ENCODE results near the gene RARRES2.

DNA sequence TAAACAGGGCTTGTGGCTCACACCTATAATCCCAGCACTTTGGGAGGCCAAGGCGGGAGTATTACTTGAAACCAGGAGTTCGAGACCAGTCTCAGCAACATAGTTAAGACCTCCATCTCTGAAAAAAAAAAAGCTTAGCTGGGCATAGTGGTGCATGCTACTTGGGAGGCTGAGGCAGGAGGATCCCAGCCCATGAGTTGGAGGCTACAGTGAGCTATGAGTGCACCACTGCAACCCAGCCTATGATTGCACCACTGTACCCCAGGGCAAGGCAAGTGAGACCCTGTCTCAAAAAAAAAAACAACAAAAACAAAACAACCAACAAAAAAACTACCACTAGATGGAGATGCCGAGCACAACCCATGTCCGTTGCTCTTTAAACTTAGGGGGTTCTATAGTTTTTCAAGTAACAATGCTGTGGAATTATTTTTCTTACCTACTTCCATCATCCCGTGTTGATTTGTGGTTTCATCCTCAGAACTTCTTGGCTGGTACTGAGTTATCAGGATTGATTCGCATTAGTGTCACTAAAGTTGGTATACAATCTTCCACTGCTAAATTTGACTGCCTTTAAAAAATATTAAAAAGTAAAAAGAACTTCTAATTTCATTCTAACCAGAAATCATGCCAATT, 15.0 kb upstream of the RARRES2 start:
- TF ChIP-seq, protein P1, sequence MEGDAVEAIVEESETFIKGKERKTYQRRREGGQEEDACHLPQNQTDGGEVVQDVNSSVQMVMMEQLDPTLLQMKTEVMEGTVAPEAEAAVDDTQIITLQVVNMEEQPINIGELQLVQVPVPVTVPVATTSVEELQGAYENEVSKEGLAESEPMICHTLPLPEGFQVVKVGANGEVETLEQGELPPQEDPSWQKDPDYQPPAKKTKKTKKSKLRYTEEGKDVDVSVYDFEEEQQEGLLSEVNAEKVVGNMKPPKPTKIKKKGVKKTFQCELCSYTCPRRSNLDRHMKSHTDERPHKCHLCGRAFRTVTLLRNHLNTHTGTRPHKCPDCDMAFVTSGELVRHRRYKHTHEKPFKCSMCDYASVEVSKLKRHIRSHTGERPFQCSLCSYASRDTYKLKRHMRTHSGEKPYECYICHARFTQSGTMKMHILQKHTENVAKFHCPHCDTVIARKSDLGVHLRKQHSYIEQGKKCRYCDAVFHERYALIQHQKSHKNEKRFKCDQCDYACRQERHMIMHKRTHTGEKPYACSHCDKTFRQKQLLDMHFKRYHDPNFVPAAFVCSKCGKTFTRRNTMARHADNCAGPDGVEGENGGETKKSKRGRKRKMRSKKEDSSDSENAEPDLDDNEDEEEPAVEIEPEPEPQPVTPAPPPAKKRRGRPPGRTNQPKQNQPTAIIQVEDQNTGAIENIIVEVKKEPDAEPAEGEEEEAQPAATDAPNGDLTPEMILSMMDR (IDR thresholded peaks at IDR 0.05): peak in 4 of 6 experiments; percentile 16 to 49 (median 33)
- TF ChIP-seq POLR2AphosphoS5 (IDR thresholded peaks at IDR 0.05) (no peak), POLR2A (IDR thresholded peaks at IDR 0.05) (no peak)

Data from upper lobe of left lung (tissue), 4 donors.